ENCODE measurements around the gene ULK3. TPM values are rescaled to one million over a fixed set of nuclear protein-coding genes. Genes with fewer than 3 reads are reported as not detected.
"Not testable (repeated sequence)": the region's sequence is repeated elsewhere in the genome, so short reads cannot be mapped to it uniquely, and the experiment has no call there.

ULK3 gene
- total RNA-seq, 1 donor from 2014 or later = 37.3 TPM

- peaks cover 3% of the 10 kb centered on the region for H3K36me3 Mint-ChIP-seq (ENCODE audit: insufficient read depth)
- DNase-seq (ENCODE audit: low spot score, unreplicated experiment) = peak; percentile 75
- H3K27ac Mint-ChIP-seq = peak within 1 kb of the TSS; percentile 93
- peak within 1 kb of the TSS; percentile 90 for H3K4me3 Mint-ChIP-seq (ENCODE audit: low read depth)
- no peak for TF ChIP-seq CTCF (IDR thresholded peaks at IDR 0.05; ENCODE audit: unreplicated experiment)
- H3K9me3 Mint-ChIP-seq (ENCODE audit: low read depth) = no peaks in the 10 kb centered on the region
- H3K27me3 Mint-ChIP-seq = no peaks in the 10 kb centered on the region
- peaks cover 11% of the 10 kb centered on the region for H3K4me1 Mint-ChIP-seq (ENCODE audit: low read depth)
Observed at GRCh38 chr15:74889883-74890664, 47.1 kb upstream of the ULK3 start, which contains the start of gene MPI. MPI (plus strand) TSS chr15:74890042; CDS start chr15:74890074, 32 bp downstream.

GRCh38 chr15:74889390-74889882 lies 46.5 kb upstream of the ULK3 start:
- Mint-ChIP-seq H3K36me3 (ENCODE audit: insufficient read depth) (peaks cover 3% of the 10 kb centered on the region), H3K9me3 (ENCODE audit: low read depth) (no peaks in the 10 kb centered on the region), H3K27me3 (no peaks in the 10 kb centered on the region), H3K27ac (peak overlapping the region; percentile 93), H3K4me3 (ENCODE audit: low read depth) (peak overlapping the region; percentile 90), H3K4me1 (ENCODE audit: low read depth) (peaks cover 11% of the 10 kb centered on the region)
- no peak for DNase-seq (ENCODE audit: low spot score, unreplicated experiment)
- TF ChIP-seq CTCF (IDR thresholded peaks at IDR 0.05; ENCODE audit: unreplicated experiment) = no peak

GRCh38 chr15:74888716-74889115 lies 45.8 kb upstream of the ULK3 start:
- H3K27me3 Mint-ChIP-seq = no peaks in the 10 kb centered on the region
- H3K36me3 Mint-ChIP-seq (ENCODE audit: insufficient read depth) = peaks cover 2% of the 10 kb centered on the region
- no peak overlapping the region for H3K4me3 Mint-ChIP-seq (ENCODE audit: low read depth)
- no peak overlapping the region for H3K27ac Mint-ChIP-seq
- H3K4me1 Mint-ChIP-seq (ENCODE audit: low read depth) = peaks cover 11% of the 10 kb centered on the region
- no peaks in the 10 kb centered on the region for H3K9me3 Mint-ChIP-seq (ENCODE audit: low read depth)
- no peak for DNase-seq (ENCODE audit: low spot score, unreplicated experiment)
- TF ChIP-seq CTCF (IDR thresholded peaks at IDR 0.05; ENCODE audit: unreplicated experiment) = no peak

GRCh38 chr15:74887537-74888193 lies 44.7 kb upstream of the ULK3 start:
- not testable (repeated sequence) for H3K4me3 Mint-ChIP-seq (ENCODE audit: low read depth)
- peak overlapping the region; percentile 52 for H3K27ac Mint-ChIP-seq

GRCh38 chr15:74885461-74885860 lies 42.5 kb upstream of the ULK3 start:
- DNase-seq (ENCODE audit: low spot score, unreplicated experiment) = no peak
- H3K4me3 Mint-ChIP-seq (ENCODE audit: low read depth) = no peak overlapping the region
- H3K27me3 Mint-ChIP-seq = no peaks in the 10 kb centered on the region
- H3K27ac Mint-ChIP-seq = no peak overlapping the region
- no peak for TF ChIP-seq CTCF (IDR thresholded peaks at IDR 0.05; ENCODE audit: unreplicated experiment)
- no peaks in the 10 kb centered on the region for H3K9me3 Mint-ChIP-seq (ENCODE audit: low read depth)
- no peaks in the 10 kb centered on the region for H3K36me3 Mint-ChIP-seq (ENCODE audit: insufficient read depth)
- peaks cover 10% of the 10 kb centered on the region for H3K4me1 Mint-ChIP-seq (ENCODE audit: low read depth)

More at GRCh38 chr15:74887537-74888193, 44.7 kb upstream of the ULK3 start:
- not testable (repeated sequence) for H3K36me3 Mint-ChIP-seq (ENCODE audit: insufficient read depth); DNase-seq (ENCODE audit: low spot score, unreplicated experiment); H3K27me3 Mint-ChIP-seq; H3K9me3 Mint-ChIP-seq (ENCODE audit: low read depth)
- H3K4me1 Mint-ChIP-seq (ENCODE audit: low read depth) = peaks cover 11% of the 10 kb centered on the region
